Panc1 (cell line): ENCODE data around the gene SPTBN1. TPM values are rescaled to one million over a fixed set of nuclear protein-coding genes. Genes with fewer than 3 reads are reported as not detected.

Experiments used
- ATAC-seq: fragments of 200-7000 bp; cut with Tn5 transposase; 2 replicates; pipeline ENCODE4 v1.9.1; 2020; ENCODE audit warnings: mild to moderate bottlenecking, moderate library complexity
- BruUV-seq: library from RNA; stranded (reverse); fragments of 400-500 nt; replicated peaks from 2 replicates; lab custom pipeline; 2021; lab: Mats Ljungman, UMichigan
- CTCF ChIA-PET: fragments of 300-600 bp; sonication (Branson Sonifier 250); formaldehyde crosslinking; loops from one replicate; lab custom pipeline; 2022; ENCODE audit warnings: antibody characterized with exemption; lab: Charles Lee
- POLR2A ChIA-PET: fragments of 300-600 bp; sonication (Branson Sonifier 250); formaldehyde crosslinking; loops from one replicate; lab custom pipeline; 2022; ENCODE audit warnings: antibody characterized with exemption; lab: Charles Lee
- DNase-seq: peaks from one replicate; pipeline ENCODE4 v3.0.0-alpha.2; 2010; ENCODE audit warnings: low read depth, low spot score
- H3K27ac ChIP-seq: 2 replicates; pipeline ENCODE4 v1.5.1; 2011; ENCODE audit warnings: mild to moderate bottlenecking, low read length, inconsistent platforms
- H3K27me3 ChIP-seq: fragments of 200-500 bp; sonication (Bioruptor generic); 2 replicates; pipeline ENCODE4 v1.6.0; 2014; ENCODE audit warnings: low read length, inconsistent platforms; ENCODE audit not compliant: control insufficient read depth, insufficient read depth
- H3K36me3 ChIP-seq: fragments of 200-500 bp; sonication (Bioruptor generic); 2 replicates; pipeline ENCODE4 v1.5.1; 2014; ENCODE audit warnings: inconsistent platforms, mild to moderate bottlenecking, low read length, moderate library complexity; ENCODE audit not compliant: control insufficient read depth, insufficient read depth
- H3K4me1 ChIP-seq: 2 replicates; pipeline ENCODE4 v1.5.1; 2011; ENCODE audit warnings: inconsistent platforms, mild to moderate bottlenecking, low read length, moderate library complexity; ENCODE audit not compliant: control insufficient read depth, insufficient read depth
- H3K4me3 ChIP-seq, 2 experiments: 2 replicates each; pipeline ENCODE4 v1.5.1; 2011 to 2012; ENCODE audit warnings: low read depth in 2 of 2, low read length in 2 of 2, mild to moderate bottlenecking in 2 of 2, inconsistent platforms in 1 of 2, moderate library complexity in 1 of 2
- H3K9me3 ChIP-seq: fragments of 200-500 bp; sonication (Bioruptor generic); 2 replicates; pipeline ENCODE4 v1.5.1; 2014; ENCODE audit warnings: low read depth, mild to moderate bottlenecking, inconsistent platforms, low read length, moderate library complexity; ENCODE audit not compliant: control insufficient read depth, insufficient read depth
- POLR2AphosphoS5 ChIP-seq: IDR thresholded peaks from 2 replicates; pipeline ENCODE4 v1.6.1; 2012; ENCODE audit warnings: mild to moderate bottlenecking, low read depth, low read length, moderate library complexity
- SIN3A ChIP-seq: IDR thresholded peaks from 2 replicates; pipeline ENCODE4 v1.6.1; 2012; ENCODE audit warnings: low read depth, mild to moderate bottlenecking, low read length, moderate library complexity, borderline replicate concordance; ENCODE audit not compliant: insufficient read depth
- TCF7L2 ChIP-seq: IDR thresholded peaks from 2 replicates; pipeline ENCODE4 v1.6.1; 2011; ENCODE audit warnings: mild to moderate bottlenecking, low read depth, low read length, inconsistent platforms
- in situ Hi-C: cut with HindIII; loops from 2 replicates; pipeline ENCODE4 v1.10.0; 2016; ENCODE audit warnings: low sequenced_read_pairs, low pct_unique_long_range_greater_than_20kb
- intact Hi-C: fragments of 100-400 bp; cut with micrococcal nuclease; formaldehyde crosslinking; loops from one replicate; pipeline ENCODE4 v1.10.0; 2022; ENCODE audit not compliant: unreplicated experiment
- total RNA-seq: library from RNA; stranded (reverse); gene quantifications from one replicate; pipeline ENCODE4 v1.2.1, GENCODE V29; 2021; ENCODE audit not compliant: unreplicated experiment
- TF ChIP-seq, protein P1 (sequence below): fragments of 450-650 bp; IDR thresholded peaks from 2 replicates; pipeline ENCODE4 v1.5.1; 2017; ENCODE audit warnings: mild to moderate bottlenecking
- TF ChIP-seq, protein P2 (sequence below), 2 experiments: IDR thresholded peaks; 2 replicates each; pipeline ENCODE4 v1.6.1; 2011 to 2012; ENCODE audit warnings: low read depth in 2 of 2, control low read depth in 1 of 2, low read length in 1 of 2, mild to moderate bottlenecking in 1 of 2, moderate library complexity in 1 of 2; ENCODE audit not compliant: insufficient read depth in 1 of 2

SPTBN1 gene
- total RNA-seq, 1 experiment from 2014 or later: 169 TPM

DNA sequence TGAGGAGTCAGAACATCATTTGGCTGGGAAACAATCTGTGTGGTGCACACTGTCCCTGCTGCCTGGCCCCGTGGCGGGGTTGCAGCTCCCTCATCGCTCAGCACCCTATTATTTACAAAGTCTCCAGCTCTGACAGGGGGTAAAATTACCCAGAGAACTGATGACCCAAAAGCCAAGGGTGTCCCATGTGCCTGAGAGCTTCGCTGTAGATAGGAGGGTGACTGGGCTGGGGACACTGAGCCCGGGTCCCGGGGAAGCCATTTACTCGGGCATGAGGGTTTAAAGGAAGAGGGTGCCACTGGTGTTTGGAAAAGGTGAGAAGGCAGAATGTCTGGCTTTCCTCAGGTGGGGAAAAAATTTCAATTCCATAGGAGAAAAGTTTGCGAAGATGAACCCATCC, 219.2 kb downstream of the SPTBN1 start:
- H3K27me3 ChIP-seq: no peaks in the 10 kb centered on the region
- no peak overlapping the region for H3K4me3 ChIP-seq
- ATAC-seq (no peak), DNase-seq (no peak)
- no peak for TF ChIP-seq POLR2AphosphoS5
- intact Hi-C loops: no loop called here
- H3K4me1 ChIP-seq: no peaks in the 10 kb centered on the region
- CTCF ChIA-PET: no interaction called here
- no peak overlapping the region for H3K27ac ChIP-seq
- in situ Hi-C loops: no loop called here
- POLR2A ChIA-PET: no interaction called here
- H3K9me3 ChIP-seq: no peaks in the 10 kb centered on the region
- H3K36me3 ChIP-seq: no peaks in the 10 kb centered on the region
- no TSS peak for BruUV-seq

DNA sequence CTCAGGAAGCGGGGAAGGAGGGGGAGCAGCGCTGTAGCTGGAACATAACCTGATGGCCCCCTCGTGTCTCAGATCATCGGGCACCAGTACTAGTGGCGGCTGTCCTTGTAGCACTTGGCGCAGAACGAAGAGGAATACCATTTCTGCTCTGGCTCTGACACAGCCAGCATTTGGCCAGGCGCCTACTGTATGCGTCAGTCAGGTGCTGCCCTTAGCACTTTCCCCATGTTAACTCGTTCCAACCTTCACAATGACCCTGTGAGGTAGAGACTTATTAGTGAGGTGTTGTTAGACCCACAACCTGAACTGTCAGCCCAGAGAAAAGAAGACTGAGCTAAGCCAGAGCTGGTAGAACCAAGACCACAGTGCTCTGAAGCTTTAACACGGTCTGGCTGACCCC, 219.6 kb downstream of the SPTBN1 start:
- no peaks in the 10 kb centered on the region for H3K4me1 ChIP-seq
- H3K4me3 ChIP-seq: no peak overlapping the region
- ATAC-seq (no peak), DNase-seq (no peak)
- no peaks in the 10 kb centered on the region for H3K36me3 ChIP-seq
- CTCF ChIA-PET: interaction anchor here (0.6 kb wide), 1 partner anchor 10 kb away, joined by 4 read pairs; no protein-coding TSS in a partner anchor
- POLR2A ChIA-PET: no interaction called here
- no TSS peak for BruUV-seq
- no peaks in the 10 kb centered on the region for H3K27me3 ChIP-seq
- in situ Hi-C loops: no loop called here
- intact Hi-C loops: no loop called here
- H3K27ac ChIP-seq: no peak overlapping the region
- TF ChIP-seq, protein P1, sequence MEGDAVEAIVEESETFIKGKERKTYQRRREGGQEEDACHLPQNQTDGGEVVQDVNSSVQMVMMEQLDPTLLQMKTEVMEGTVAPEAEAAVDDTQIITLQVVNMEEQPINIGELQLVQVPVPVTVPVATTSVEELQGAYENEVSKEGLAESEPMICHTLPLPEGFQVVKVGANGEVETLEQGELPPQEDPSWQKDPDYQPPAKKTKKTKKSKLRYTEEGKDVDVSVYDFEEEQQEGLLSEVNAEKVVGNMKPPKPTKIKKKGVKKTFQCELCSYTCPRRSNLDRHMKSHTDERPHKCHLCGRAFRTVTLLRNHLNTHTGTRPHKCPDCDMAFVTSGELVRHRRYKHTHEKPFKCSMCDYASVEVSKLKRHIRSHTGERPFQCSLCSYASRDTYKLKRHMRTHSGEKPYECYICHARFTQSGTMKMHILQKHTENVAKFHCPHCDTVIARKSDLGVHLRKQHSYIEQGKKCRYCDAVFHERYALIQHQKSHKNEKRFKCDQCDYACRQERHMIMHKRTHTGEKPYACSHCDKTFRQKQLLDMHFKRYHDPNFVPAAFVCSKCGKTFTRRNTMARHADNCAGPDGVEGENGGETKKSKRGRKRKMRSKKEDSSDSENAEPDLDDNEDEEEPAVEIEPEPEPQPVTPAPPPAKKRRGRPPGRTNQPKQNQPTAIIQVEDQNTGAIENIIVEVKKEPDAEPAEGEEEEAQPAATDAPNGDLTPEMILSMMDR: no peak
- TF ChIP-seq SIN3A (no peak), TCF7L2 (no peak), POLR2AphosphoS5 (no peak)
- TF ChIP-seq, protein P2, sequence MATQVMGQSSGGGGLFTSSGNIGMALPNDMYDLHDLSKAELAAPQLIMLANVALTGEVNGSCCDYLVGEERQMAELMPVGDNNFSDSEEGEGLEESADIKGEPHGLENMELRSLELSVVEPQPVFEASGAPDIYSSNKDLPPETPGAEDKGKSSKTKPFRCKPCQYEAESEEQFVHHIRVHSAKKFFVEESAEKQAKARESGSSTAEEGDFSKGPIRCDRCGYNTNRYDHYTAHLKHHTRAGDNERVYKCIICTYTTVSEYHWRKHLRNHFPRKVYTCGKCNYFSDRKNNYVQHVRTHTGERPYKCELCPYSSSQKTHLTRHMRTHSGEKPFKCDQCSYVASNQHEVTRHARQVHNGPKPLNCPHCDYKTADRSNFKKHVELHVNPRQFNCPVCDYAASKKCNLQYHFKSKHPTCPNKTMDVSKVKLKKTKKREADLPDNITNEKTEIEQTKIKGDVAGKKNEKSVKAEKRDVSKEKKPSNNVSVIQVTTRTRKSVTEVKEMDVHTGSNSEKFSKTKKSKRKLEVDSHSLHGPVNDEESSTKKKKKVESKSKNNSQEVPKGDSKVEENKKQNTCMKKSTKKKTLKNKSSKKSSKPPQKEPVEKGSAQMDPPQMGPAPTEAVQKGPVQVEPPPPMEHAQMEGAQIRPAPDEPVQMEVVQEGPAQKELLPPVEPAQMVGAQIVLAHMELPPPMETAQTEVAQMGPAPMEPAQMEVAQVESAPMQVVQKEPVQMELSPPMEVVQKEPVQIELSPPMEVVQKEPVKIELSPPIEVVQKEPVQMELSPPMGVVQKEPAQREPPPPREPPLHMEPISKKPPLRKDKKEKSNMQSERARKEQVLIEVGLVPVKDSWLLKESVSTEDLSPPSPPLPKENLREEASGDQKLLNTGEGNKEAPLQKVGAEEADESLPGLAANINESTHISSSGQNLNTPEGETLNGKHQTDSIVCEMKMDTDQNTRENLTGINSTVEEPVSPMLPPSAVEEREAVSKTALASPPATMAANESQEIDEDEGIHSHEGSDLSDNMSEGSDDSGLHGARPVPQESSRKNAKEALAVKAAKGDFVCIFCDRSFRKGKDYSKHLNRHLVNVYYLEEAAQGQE (IDR thresholded peaks at IDR 0.05; ENCODE audit: insufficient read depth in 1 of 2, low read depth in 2 of 2, low read length in 1 of 2): no peak
- no peaks in the 10 kb centered on the region for H3K9me3 ChIP-seq

DNA sequence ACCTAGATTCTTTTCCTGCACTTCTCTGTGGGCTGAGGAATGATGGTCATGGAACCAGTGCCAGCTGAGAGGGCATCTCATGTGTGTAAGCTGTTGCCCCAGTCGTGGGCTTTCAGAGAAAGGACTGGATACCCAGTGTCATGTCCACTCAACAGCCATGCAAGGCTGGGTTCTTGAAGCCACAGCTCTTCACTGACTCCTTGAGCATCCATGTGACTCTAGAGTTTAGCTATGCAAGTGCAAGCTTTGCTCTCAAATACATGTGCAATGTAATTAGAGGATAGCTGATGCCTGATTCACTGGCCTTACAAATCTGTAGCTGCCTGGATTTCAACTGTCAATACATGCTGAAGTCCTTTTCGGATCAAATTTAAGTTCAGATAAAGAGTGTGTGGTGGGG, 220.5 kb downstream of the SPTBN1 start:
- H3K36me3 ChIP-seq: no peaks in the 10 kb centered on the region
- BruUV-seq: no TSS peak
- POLR2A ChIA-PET: no interaction called here
- in situ Hi-C loops (no loop called here), intact Hi-C loops (no loop called here)
- no peak overlapping the region for H3K27ac ChIP-seq
- TF ChIP-seq, protein P1: no peak
- no peak overlapping the region for H3K4me3 ChIP-seq
- H3K27me3 ChIP-seq: no peaks in the 10 kb centered on the region
- ATAC-seq (peak; percentile 12; the same call in 1 of the 2 replicates), DNase-seq (no peak)
- CTCF ChIA-PET: interaction anchor here (0.6 to 1.4 kb wide), 3 partner anchors 11 to 174 kb away, joined by 3 to 5 read pairs (median 3); no protein-coding TSS in a partner anchor
- H3K9me3 ChIP-seq: no peaks in the 10 kb centered on the region
- no peaks in the 10 kb centered on the region for H3K4me1 ChIP-seq
